Midbrain (tissue), 1 donor: ENCODE results near the gene LILRB1.
"Not testable (repeated sequence)": the region's sequence is repeated elsewhere in the genome, so short reads cannot be mapped to it uniquely, and the experiment has no call there.

Source experiments
- DNase-seq: peaks from one replicate; lab custom pipeline; 2025; lab: John Stamatoyannopoulos, UW

Gene LILRB1

DNA sequence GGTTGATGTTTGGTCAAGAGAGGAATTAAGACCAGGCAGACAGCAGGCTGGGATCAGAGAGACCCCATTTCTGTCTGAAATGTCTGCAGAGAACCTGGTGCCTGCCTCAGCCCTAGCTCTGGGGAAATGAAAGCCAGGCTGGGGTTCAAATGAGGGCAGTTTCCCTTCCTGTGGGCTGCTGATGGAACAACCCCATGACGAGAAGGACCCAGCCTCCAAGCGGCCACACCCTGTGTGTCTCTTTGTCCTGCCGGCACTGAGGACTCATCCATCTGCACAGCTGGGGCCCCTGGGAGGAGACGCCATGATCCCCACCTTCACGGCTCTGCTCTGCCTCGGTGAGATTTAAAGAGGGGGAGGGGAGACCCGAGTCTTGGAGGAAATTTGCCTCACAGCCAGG, 32.4 kb downstream of the LILRB1 start, which contains the start of gene LILRB4:
LILRB4 (plus strand) TSS at position 256 of the 400 bp plus-strand sequence; CDS start at position 305, 49 bp downstream.
- no peak for DNase-seq

GRCh38 chr19:54665530-54665929, 35.2 kb downstream of the LILRB1 start:
- no peak for DNase-seq

GRCh38 chr19:54667217-54667616, 36.9 kb downstream of the LILRB1 start:
- DNase-seq, result no peak

GRCh38 chr19:54668353-54668752, 38.1 kb downstream of the LILRB1 start:
- no peak for DNase-seq

- no peak for DNase-seq
Observed at GRCh38 chr19:54670576-54671357, 40.5 kb downstream of the LILRB1 start.

- DNase-seq, result no peak
Observed at GRCh38 chr19:54673222-54673621, 42.9 kb downstream of the LILRB1 start.

DNA sequence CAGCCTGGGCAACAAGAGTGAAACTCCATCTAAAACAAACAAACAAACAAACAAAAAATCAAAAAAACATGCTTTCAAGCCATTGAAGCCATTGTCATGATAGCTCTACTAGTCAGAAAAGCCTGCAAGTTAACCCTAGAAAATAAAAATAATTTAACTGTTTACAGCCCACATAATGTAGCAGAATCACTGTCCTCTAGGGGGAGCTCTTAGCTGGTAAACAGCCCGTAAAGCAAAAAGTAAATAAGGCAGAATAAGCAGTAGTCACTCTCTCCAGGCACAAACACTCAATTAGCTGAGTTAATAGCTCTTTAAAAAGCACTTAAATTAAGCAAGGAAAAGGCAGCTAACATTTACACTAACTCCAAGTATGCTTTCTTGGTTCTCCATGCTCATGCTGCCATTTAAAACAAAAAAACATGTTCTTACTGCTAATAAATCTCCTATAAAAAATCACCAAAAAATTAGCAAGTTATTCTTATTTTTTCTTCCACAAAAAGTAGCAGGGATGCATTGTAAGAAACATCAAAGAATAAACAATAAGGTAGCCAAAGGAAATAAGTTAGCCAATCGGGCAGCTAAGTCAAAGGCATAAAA, 43.8 kb downstream of the LILRB1 start:
- no peak for DNase-seq

- DNase-seq, result peak; percentile 9
Observed at GRCh38 chr19:54676210-54676834, 46.0 kb downstream of the LILRB1 start.

DNA sequence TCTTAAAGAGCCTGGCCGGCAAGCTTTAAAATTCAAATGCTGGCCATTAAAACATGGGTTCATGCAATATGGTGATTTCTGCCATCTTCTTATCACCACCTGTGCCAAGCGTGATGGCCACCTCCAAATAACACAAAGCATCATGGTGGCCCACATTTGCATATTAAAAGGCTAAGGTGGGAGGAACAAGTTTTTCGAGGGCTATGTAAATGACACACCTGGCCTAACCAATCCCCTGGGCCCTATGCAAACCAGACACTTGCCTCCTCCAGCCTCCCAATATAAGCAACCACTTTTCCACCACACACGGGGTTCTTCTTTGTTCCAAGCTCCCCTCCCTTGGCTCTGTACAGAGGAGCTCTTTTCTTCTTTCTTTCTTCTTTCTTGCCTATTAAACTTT, 46.9 kb downstream of the LILRB1 start:
- no peak for DNase-seq

- not testable (repeated sequence) for DNase-seq
Observed at GRCh38 chr19:54681596-54681995, 51.3 kb downstream of the LILRB1 start.

DNA sequence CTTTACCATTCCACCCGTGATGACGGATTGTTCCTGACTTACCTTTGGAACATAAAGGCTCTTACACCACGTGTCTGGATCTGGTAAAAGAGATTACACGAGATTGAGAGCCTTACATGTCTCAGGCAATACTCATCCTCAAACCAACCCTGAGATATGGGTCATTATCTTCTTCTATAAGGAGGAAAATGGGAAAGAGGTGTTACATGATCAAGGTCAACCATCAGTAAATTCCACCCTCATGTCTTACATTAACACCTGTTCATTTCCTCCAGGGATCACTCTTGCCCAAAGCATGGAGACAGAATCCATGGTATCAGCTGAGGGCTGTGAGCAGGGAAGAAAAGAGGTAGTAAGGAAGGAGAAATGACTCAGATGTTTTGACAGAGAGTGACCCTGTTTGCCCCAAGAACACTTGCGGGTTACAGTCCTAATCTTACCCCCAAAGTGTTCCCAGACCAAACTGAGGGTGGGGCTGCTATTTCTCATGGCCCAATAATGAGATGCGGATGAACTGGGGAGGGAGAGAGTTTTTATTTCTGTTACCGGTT, 52.1 kb downstream of the LILRB1 start:
- DNase-seq, result no peak

DNA sequence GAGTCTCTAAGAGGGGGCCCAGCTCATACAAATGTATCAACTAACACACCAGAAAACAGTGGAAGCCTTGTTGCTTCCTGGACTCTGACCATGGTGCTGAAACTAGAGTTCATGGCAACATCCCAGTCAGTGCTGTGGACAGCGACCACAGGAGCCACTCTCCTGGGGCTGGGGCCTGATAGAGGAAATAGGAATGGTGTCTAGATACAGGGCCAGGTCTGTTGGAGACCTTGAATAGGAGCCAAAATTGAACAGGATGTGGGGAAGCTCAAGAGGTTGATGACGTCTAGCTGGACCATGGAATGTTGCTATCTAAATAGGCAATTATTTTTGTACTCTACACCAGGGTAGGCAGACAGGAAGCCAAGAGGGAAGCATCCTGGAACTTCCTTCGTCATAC, 54.2 kb downstream of the LILRB1 start:
- DNase-seq, result no peak
